DMS114 treated with DMSO at 0.1 percent for 48 hours (cell line): ENCODE results near the gene TNFRSF11A.

ENCODE experiments used
- DNase-seq: peaks from one replicate; lab custom pipeline; 2025; ENCODE audit not compliant: unreplicated experiment; lab: John Stamatoyannopoulos, UW

TNFRSF11A gene

GRCh38 chr18:62324917-62325805 is at the start of gene TNFRSF11A:
TSS of gene TNFRSF11A (plus strand) at chr18:62325310. CDS start at chr18:62325353, 43 bp downstream.
- no peak for DNase-seq

- DNase-seq: no peak
These were observed 48.1 kb upstream of the TNFRSF11A start for GRCh38 chr18:62277045-62277444.

- no peak for DNase-seq
These were observed 45.5 kb upstream of the TNFRSF11A start for GRCh38 chr18:62279561-62279960.

GRCh38 chr18:62280058-62280457 is 45.1 kb upstream of the TNFRSF11A start:
- no peak for DNase-seq

- DNase-seq: no peak
These were observed 44.3 kb upstream of the TNFRSF11A start for GRCh38 chr18:62280786-62281185.

GRCh38 chr18:62281684-62282083 is 43.4 kb upstream of the TNFRSF11A start:
- no peak for DNase-seq

GRCh38 chr18:62282188-62282629 is 42.9 kb upstream of the TNFRSF11A start:
- no peak for DNase-seq

GRCh38 chr18:62284637-62285036 is 40.5 kb upstream of the TNFRSF11A start:
- DNase-seq: no peak

- DNase-seq: no peak
These were observed 39.8 kb upstream of the TNFRSF11A start for GRCh38 chr18:62285281-62285680.

GRCh38 chr18:62287781-62288664 is 37.1 kb upstream of the TNFRSF11A start:
- no peak for DNase-seq

- DNase-seq: no peak
These were observed 36.5 kb upstream of the TNFRSF11A start for GRCh38 chr18:62288665-62289008.

GRCh38 chr18:62289047-62289446 is 36.1 kb upstream of the TNFRSF11A start:
- no peak for DNase-seq

- no peak for DNase-seq
These were observed 31.0 kb upstream of the TNFRSF11A start for GRCh38 chr18:62294073-62294472.

GRCh38 chr18:62300359-62300963 is 24.6 kb upstream of the TNFRSF11A start:
- no peak for DNase-seq

- no peak for DNase-seq
These were observed 23.8 kb upstream of the TNFRSF11A start for GRCh38 chr18:62301322-62301721.

- DNase-seq: no peak
These were observed 12.3 kb upstream of the TNFRSF11A start for GRCh38 chr18:62312851-62313250.

- no peak for DNase-seq
These were observed 6.6 kb upstream of the TNFRSF11A start for GRCh38 chr18:62318228-62319180.

GRCh38 chr18:62321201-62321600 is 3.9 kb upstream of the TNFRSF11A start:
- DNase-seq: no peak

- DNase-seq: no peak
These were observed 1.5 kb upstream of the TNFRSF11A start for GRCh38 chr18:62323483-62324180.
